Ovary (tissue), 9 donors: ENCODE data around the gene PRELID1. TPM values are rescaled to one million over a fixed set of nuclear protein-coding genes. Genes with fewer than 3 reads are reported as not detected.

Source experiments
- DNase-seq, 5 donors: peaks; one replicate each; pipeline ENCODE4 v3.0.0-alpha.2; 2019 to 2020
- H3K27ac ChIP-seq, 2 donors: fragments of 200-600 bp; one replicate each; pipeline versions ENCODE4 v1.5.1 to v1.8.0; 2019 to 2022
- H3K27me3 ChIP-seq: fragments of 200-600 bp; one replicate; pipeline ENCODE4 v1.8.0; 2022
- H3K36me3 ChIP-seq: fragments of 200-600 bp; sonication (generic); one replicate; pipeline ENCODE4 v1.5.1; 2019
- H3K4me1 ChIP-seq: one replicate; pipeline ENCODE4 v1.8.1; 2013; ENCODE audit warnings: mild to moderate bottlenecking, moderate library complexity; ENCODE audit not compliant: insufficient read depth
- H3K4me3 ChIP-seq: fragments of 200-600 bp; sonication (generic); one replicate; pipeline ENCODE4 v1.5.1; 2017
- H3K9me3 ChIP-seq, 2 donors: fragments of 200-600 bp in 1 of 2; sonication (generic) in 1 of 2; one replicate each; pipeline versions ENCODE4 v1.5.1 to v1.8.1; 2013 to 2019; ENCODE audit warnings: mild to moderate bottlenecking in 1 of 2, moderate library complexity in 1 of 2
- CTCF ChIP-seq, 3 donors: fragments of 450-650 bp in 2 of 3; fragments of 200-600 bp in 1 of 3; IDR thresholded peaks; one replicate each; pipeline versions ENCODE4 v1.5.1 to v1.8.0; 2016 to 2022; ENCODE audit warnings: antibody characterized with exemption in 3 of 3, mild to moderate bottlenecking in 1 of 3
- EP300 ChIP-seq: sonication (generic); formaldehyde crosslinking; IDR thresholded peaks from one replicate; pipeline ENCODE4 v1.6.1; 2017; ENCODE audit warnings: antibody characterized with exemption
- POLR2A ChIP-seq: fragments of 450-650 bp; IDR thresholded peaks from one replicate; pipeline ENCODE4 v1.6.1; 2017; ENCODE audit warnings: antibody characterized with exemption, mild to moderate bottlenecking, moderate library complexity
- WGBS, 3 donors: extraction: QIAGEN DNeasy Blood & Tissue Kit in 1 of 3; methylation state at CpG; one replicate each; pipeline versions ENCODE4 v1.1.5 to v1.1.7; 2013 to 2017; 5-methylcytosine and 5-hydroxymethylcytosine counted together
- intact Hi-C, 4 donors: fragments of 100-400 bp; cut with DNase I; formaldehyde crosslinking; loops; one replicate each; pipeline versions ENCODE4 v1.11.0 to v1.15.1; 2022 to 2023
- polyA plus RNA-seq, 2 donors: library from polyadenylated mRNA; stranded (reverse); fragments of 200-250 nt in 1 of 2; fragments of 350-450 nt in 1 of 2; fragmentation: Illumina TruSeq in 1 of 2; extraction: RNeasy Lipid Tissue Mini Kit (QIAGEN cat#74804) in 1 of 2; gene quantifications; one replicate each; pipeline ENCODE4 v1.2.3, GENCODE V29; 2013 to 2014
- total RNA-seq, 7 donors: library from RNA; depleted of rRNA in 2 of 7; stranded (reverse); fragments of >200 nt in 2 of 7; fragmentation: NEBNext Ultra II Directional in 3 of 7; extraction: Animal tissue kit (Norgen Biotek cat#: 25700) in 3 of 7; gene quantifications; one replicate each; pipeline versions ENCODE4 v1.1.0 to v1.2.4, GENCODE V29; 2016 to 2023
- donor health status: DM: no; HTN: no; CAD: no; lungs with moderate emphysema.
- donor health status: DM: no; HTN: no; CAD: no.
- donor health status: Bipolar disorder and iron deficiency.
- donor health status: DM: yes; HTN: yes; CAD: no.
- donor health status: DM: no; HTN: no; CAD: no.
- donor health status: DM: yes; HTN: yes; CAD: no.

PRELID1 gene
- total and polyA plus RNA-seq, 9 donors = 42.8 to 96.8 (median 74.6) TPM

- H3K27ac ChIP-seq = no peak overlapping the region
- H3K4me1 ChIP-seq = peaks cover 4% of the 10 kb centered on the region
- intact Hi-C loops = no loop called here
- WGBS, 3 donors = 92 to 96% (median 92%) methylated on average over 9 of the region's 9 CpGs
- no peak for DNase-seq
- H3K27me3 ChIP-seq = no peaks in the 10 kb centered on the region
- TF ChIP-seq POLR2A (no peak), CTCF (IDR thresholded peaks at IDR 0.05) (no peak), EP300 (no peak)
- H3K4me3 ChIP-seq = no peak overlapping the region
- no peaks in the 10 kb centered on the region for H3K9me3 ChIP-seq
- H3K36me3 ChIP-seq = no peaks in the 10 kb centered on the region
Measured at GRCh38 chr5:177295924-177296323, 7.7 kb upstream of the PRELID1 start.

- Histone ChIP-seq H3K4me1 (peaks cover 4% of the 10 kb centered on the region), H3K27me3 (no peaks in the 10 kb centered on the region), H3K9me3 (no peaks in the 10 kb centered on the region), H3K36me3 (no peaks in the 10 kb centered on the region), H3K4me3 (no peak overlapping the region), H3K27ac (no peak overlapping the region)
- intact Hi-C loops = no loop called here
- DNase-seq = no peak
- 50 to 55% (median 51%) methylated on average over 4 of the region's 4 CpGs for WGBS, 3 donors
- TF ChIP-seq CTCF (IDR thresholded peaks at IDR 0.05) = no peak
- no peak for TF ChIP-seq EP300
- no peak for TF ChIP-seq POLR2A
Measured at GRCh38 chr5:177296581-177296980, 7.0 kb upstream of the PRELID1 start.

- Histone ChIP-seq H3K27me3 (no peaks in the 10 kb centered on the region), H3K36me3 (no peaks in the 10 kb centered on the region), H3K27ac (no peak overlapping the region), H3K4me3 (no peak overlapping the region), H3K4me1 (peaks cover 10% of the 10 kb centered on the region), H3K9me3 (no peaks in the 10 kb centered on the region)
- WGBS, 3 donors = 80 to 87% (median 82%) methylated on average over 2 of the region's 2 CpGs
- TF ChIP-seq CTCF (IDR thresholded peaks at IDR 0.05) (no peak), EP300 (no peak), POLR2A (no peak)
- intact Hi-C loops = no loop called here
- no peak for DNase-seq
Measured at GRCh38 chr5:177297922-177298321, 5.7 kb upstream of the PRELID1 start.

- intact Hi-C loops = loop anchor here in 3 of 4 donors (10.0 kb wide), 1 partner anchor 185 kb away; no protein-coding TSS in a partner anchor
- no peak overlapping the region for H3K4me3 ChIP-seq
- no peaks in the 10 kb centered on the region for H3K36me3 ChIP-seq
- H3K27ac ChIP-seq = peak overlapping the region in 1 of 2 donors; percentile 6
- H3K4me1 ChIP-seq = peaks cover 16% of the 10 kb centered on the region
- WGBS, 3 donors = 61 to 72% (median 64%) methylated on average over 9 of the region's 9 CpGs
- no peaks in the 10 kb centered on the region for H3K27me3 ChIP-seq
- no peaks in the 10 kb centered on the region for H3K9me3 ChIP-seq
- no peak for DNase-seq
- TF ChIP-seq CTCF (IDR thresholded peaks at IDR 0.05) (no peak), POLR2A (no peak), EP300 (no peak)
Measured at GRCh38 chr5:177299697-177300096, 3.9 kb upstream of the PRELID1 start.
